OCI-LY7 (cell line): Measurements from ENCODE around the gene FANCD2OS.

Source experiments
- EZH2phosphoT487 ChIP-seq: fragments of 200-600 bp; sonication (generic); IDR thresholded peaks from 2 replicates; pipeline ENCODE4 v1.6.1; 2018; ENCODE audit warnings: low read depth, borderline replicate concordance, mild to moderate bottlenecking, mixed run types, antibody characterized with exemption, low read length, moderate library complexity, mixed read lengths
- TF ChIP-seq, protein P1 (sequence below): fragments of 200-600 bp; sonication (generic); conservative IDR thresholded peaks from 2 replicates; pipeline ENCODE4 v1.5.1; 2014; ENCODE audit warnings: mild to moderate bottlenecking, antibody characterized with exemption, low read length, moderate library complexity, mixed read lengths

DNA sequence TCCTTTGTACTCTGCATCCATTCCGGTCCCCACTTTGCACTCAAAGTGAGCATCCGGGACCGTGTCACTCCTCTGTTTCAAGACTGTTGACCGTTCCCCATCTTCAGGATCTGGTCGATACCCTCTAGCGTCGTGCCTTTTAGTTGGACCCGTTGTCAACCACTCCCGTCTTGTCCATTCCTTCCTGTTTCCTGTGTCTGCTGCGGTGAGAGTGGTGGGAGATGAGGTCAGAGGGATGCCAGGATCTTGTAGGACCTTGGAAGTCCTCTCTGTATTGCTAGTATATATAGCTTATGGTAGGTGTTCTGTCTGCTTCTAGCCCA, 8.0 kb upstream of the FANCD2OS start:
- TF ChIP-seq, protein P1, sequence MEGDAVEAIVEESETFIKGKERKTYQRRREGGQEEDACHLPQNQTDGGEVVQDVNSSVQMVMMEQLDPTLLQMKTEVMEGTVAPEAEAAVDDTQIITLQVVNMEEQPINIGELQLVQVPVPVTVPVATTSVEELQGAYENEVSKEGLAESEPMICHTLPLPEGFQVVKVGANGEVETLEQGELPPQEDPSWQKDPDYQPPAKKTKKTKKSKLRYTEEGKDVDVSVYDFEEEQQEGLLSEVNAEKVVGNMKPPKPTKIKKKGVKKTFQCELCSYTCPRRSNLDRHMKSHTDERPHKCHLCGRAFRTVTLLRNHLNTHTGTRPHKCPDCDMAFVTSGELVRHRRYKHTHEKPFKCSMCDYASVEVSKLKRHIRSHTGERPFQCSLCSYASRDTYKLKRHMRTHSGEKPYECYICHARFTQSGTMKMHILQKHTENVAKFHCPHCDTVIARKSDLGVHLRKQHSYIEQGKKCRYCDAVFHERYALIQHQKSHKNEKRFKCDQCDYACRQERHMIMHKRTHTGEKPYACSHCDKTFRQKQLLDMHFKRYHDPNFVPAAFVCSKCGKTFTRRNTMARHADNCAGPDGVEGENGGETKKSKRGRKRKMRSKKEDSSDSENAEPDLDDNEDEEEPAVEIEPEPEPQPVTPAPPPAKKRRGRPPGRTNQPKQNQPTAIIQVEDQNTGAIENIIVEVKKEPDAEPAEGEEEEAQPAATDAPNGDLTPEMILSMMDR: no peak
- TF ChIP-seq EZH2phosphoT487: no peak
